UCSD-AML1 (cell line): Measurements from ENCODE around the gene MPHOSPH10.
"Not testable (repeated sequence)": the region's sequence is repeated elsewhere in the genome, so short reads cannot be mapped to it uniquely, and the experiment has no call there.

Source experiments
- DNase-seq: peaks from one replicate; lab custom pipeline; 2025; ENCODE audit not compliant: unreplicated experiment; lab: John Stamatoyannopoulos, UW

Gene MPHOSPH10

DNA sequence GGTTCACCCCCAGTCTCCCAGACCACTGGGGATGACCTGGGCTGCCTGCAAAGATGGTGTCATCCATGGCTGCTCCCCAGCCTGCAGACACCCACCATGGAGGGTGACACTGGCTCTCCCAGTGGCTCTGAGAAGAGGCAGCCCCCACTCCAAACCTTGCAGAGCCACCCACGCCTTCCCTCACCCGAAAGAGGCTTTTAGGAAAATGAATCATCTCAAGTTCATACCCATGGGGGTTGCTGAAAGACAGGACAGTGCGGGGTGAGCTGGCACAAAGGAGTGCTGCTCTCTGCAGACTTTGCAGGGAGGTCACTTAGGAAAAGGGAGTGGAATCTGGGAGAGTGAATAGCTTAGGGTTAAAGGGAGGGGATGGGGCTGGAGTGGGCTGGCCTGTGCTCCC lies 36.4 kb downstream of the MPHOSPH10 start:
- no peak for DNase-seq

DNA sequence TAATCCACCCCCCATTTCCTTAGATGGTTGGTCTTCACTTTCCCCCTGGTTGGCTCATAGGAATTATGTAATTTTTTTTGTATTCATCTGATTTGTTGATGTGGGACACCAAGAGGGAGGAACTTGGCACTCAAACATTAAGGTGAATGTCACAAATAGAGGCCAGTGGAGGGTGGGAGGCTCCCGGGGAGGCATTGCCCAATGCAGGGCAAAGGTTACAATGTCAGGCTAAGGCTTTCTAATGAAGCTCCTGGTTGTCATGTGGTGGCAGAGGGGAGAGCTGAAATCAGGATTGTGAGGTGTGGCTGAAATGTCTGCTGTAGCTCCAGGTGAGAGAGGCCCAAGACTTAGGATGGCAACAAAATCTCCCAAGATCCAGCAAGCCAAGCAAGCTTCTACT lies 42.7 kb downstream of the MPHOSPH10 start:
- DNase-seq, result no peak

DNA sequence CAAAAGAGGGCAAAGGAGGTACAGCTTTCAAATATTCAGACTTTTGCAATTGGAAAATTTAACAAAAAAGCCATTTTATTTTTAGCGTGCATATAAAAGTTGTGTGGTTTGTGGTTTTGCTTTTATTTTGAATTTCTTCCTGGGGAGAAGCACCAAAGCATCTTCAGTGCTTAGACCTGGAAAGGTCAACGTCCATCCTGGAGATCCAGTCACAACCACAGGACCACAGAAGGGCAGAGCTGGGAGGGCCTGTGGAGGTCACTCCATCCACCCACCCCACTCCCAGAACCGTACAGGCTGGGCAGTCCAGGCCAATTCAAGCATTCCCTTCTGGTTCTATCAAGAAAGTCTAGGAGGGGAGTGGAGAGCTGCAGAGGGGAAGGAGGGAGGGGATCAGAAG lies 43.8 kb downstream of the MPHOSPH10 start:
- no peak for DNase-seq

DNA sequence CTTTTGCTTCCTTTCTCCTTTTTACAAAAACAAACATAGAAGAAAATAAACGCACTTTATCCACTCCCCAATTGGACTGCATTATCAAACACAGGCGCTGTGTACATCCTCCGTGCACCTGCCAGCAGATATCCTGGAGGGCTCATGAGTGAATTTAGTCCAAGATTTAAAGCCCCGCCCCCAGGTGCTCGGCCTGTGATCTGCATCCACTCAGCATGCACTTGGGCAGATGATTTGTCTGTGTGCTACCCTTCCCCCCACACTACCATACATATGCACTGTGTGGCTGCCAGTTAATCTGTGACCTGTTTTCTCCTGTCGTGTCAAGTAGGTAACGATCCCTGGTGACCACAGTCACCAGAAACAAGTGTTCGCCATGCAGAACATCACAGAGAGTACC lies 48.4 kb downstream of the MPHOSPH10 start:
- DNase-seq, result not testable (repeated sequence)

DNA sequence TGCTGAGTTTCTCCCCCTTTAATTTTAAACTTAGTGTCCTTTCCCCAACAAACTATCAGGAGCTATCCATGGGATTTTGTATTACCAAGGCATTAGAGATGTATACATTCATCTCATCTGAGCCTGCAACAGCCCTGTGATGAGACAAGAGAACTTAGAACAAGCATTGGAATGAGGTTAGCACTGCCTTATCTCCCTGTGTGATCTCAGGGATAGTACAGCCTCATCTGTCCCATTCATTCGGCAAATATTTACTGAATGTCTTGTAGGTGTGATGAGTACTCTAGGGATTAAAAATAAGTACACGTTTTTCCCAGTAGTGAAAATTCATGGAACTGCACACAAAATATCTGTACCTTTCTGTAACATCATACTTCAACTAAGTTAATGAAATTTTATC lies 50.9 kb downstream of the MPHOSPH10 start:
- DNase-seq, result no peak

DNA sequence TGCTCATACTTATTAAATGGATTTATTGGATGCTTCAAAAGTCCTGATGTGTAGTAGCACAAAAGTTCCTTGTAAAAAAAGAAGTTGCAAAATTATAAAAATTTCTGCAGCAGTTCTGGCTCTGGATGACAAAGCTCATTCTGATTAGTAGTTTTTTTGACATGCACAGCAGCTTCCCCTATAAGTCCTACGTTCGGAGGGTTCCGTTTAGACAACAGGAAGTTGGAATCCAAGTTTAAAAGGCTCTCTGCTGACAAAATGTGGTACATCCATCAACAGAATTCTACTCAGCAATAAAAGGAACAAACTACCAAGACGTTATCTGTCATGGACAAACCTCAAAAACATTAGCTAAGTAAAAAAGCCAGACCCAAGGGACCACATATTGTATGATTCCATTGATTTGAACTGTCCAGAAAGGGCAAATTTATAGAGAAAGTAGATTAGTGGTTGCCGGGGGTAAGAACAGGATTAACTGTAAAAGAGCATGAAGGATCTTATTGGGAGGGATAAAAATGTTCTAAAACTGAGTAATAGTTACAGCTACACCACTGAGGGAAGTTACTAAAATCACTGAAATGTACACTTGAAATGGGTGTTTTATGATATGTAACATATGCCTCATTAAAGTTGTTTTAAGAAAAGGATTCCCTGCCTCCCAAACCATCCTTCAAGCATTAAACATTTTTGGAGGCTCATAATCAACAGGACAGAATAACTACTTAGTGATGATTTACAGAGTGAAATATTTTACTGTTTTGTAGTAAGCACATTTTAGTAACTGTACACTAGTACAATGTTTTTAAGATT lies 53.1 kb downstream of the MPHOSPH10 start:
- not testable (repeated sequence) for DNase-seq

DNA sequence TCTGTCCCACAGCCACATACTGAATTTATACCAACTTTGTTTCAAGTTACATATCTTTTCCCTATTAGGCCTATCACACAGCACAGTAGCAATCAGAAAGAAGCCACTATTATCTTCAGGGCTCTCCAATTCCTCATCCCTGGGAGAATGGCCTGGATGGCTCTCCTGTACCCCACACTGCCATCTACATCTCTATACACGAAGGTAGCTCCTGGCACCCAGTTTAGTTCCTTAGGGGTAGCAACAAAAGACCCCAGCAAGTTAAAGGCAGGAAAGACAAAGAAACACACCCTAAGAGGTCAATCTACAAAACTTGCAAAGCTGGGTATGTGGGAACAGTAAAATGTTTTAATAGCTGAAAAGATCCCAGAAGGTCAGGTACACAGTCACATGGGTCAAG lies 56.5 kb downstream of the MPHOSPH10 start:
- no peak for DNase-seq

DNA sequence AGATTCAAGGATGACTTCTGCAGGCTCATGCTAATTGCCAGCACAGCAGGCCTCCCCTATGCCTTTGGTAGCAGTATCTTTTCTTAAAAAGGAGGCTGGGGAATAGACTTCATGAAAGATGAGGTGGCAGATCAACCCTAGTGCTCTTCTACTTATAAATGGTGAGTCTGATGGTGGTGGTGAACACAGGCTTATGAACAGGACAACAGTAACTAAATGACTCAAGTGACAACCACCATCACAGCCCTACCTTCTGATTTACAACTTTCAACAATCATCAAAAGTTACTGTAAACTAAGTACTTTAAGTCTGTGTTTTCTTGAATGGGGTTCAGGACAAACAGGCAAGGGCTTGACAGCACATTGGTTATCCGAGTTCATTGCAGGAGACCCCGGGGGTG lies 57.2 kb downstream of the MPHOSPH10 start:
- DNase-seq, result no peak

DNA sequence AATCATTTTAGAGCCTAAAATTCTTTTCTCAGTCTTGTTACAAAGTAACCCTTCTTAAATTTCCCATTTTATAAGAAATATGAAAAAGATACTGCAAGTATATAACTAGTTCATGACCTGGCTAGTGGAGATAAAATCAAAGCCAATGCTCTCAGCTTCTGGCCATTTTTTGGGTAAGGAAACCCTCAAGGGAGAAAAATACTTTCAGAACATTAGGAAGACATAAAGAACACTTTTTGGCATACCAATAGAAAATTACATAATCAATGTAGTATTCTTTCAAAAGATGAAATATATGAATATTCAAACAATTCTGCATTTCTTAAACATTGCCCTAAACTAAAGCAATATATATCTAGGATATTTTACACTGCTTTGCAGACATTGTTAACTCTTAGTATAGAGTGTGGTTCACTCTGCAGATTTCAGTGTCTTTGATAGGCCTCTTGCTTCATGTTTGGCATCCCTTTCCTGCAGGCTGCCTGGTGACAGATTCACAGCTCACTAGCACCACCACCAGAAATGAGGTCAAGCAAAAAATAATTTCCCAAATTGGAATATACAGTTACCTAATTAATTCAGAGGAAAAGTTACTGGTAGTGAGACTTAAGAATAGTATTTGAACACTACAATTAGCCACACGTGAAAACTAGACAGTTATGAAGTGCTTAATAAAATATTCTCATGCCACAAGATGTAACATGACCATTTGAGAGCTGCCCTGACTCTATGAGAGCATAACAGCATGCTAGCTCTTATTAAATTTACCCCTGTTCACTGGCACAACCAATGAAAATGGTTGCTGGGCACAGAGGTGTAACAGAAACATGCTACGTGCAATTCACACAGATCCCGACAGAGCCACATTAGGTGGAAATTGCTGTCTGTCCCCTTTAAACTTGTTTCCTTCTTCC lies 60.5 kb downstream of the MPHOSPH10 start:
- no peak for DNase-seq

DNA sequence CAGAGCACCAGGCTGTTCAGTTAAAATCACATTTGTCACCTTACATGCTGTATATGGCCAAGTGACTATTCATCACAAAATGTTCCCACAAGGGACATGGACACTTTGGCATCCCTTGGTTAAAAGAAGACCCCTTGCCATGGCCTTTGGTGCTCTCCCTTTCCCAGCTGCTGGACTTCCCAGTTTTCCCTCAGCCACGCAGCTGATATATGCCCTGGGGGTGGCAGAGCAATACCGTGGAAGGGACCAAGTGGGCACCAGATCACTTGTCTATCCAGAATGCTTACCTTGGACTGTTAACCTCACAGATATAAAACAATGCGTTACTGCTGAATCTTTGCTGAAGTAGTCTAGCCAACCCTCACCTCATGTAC lies 61.1 kb downstream of the MPHOSPH10 start:
- DNase-seq, result no peak
